Liver (tissue), 3 donors: ENCODE measurements around the gene EPB41L2.

Experiments used
- ATF3 ChIP-seq: IDR thresholded peaks from 2 replicates; pipeline ENCODE4 v1.6.1; 2016; ENCODE audit warnings: antibody characterized with exemption
- CTCF ChIP-seq: fragments of 150-350 bp; IDR thresholded peaks from 2 replicates; pipeline ENCODE4 v1.5.1; 2017; ENCODE audit warnings: improper control_type of control experiment, low read depth, low read length; ENCODE audit not compliant: missing input control
- FOXA2 ChIP-seq: IDR thresholded peaks from 2 replicates; pipeline ENCODE4 v1.6.1; 2016; ENCODE audit warnings: antibody characterized with exemption
- GABPA ChIP-seq, 2 donors: IDR thresholded peaks in 1 of 2; conservative IDR thresholded peaks in 1 of 2; 2 replicates each; pipeline ENCODE4 v1.6.1; 2016; ENCODE audit warnings: antibody characterized with exemption in 2 of 2, mild to moderate bottlenecking in 1 of 2, moderate library complexity in 1 of 2
- JUND ChIP-seq, 2 donors: IDR thresholded peaks; 2 replicates each; pipeline ENCODE4 v1.6.1; 2016; ENCODE audit warnings: antibody characterized with exemption in 2 of 2
- MAX ChIP-seq: IDR thresholded peaks from 2 replicates; pipeline ENCODE4 v1.6.1; 2016; ENCODE audit warnings: antibody characterized with exemption
- RAD21 ChIP-seq, 2 donors: IDR thresholded peaks; 2 replicates each; pipeline ENCODE4 v1.6.1; 2016; ENCODE audit warnings: antibody characterized with exemption in 2 of 2, mild to moderate bottlenecking in 2 of 2
- REST ChIP-seq: IDR thresholded peaks from 2 replicates; pipeline ENCODE4 v1.6.1; 2016; ENCODE audit warnings: antibody characterized with exemption, mild to moderate bottlenecking
- SP1 ChIP-seq: IDR thresholded peaks from 2 replicates; pipeline ENCODE4 v1.6.1; 2018; ENCODE audit warnings: antibody characterized with exemption, mild to moderate bottlenecking
- TAF1 ChIP-seq: conservative IDR thresholded peaks from 2 replicates; pipeline ENCODE4 v1.6.1; 2016; ENCODE audit warnings: antibody characterized with exemption, mild to moderate bottlenecking
- YY1 ChIP-seq: IDR thresholded peaks from 2 replicates; pipeline ENCODE4 v1.6.1; 2016; ENCODE audit warnings: antibody characterized with exemption, mild to moderate bottlenecking
- donor health status: healthy.
- donor health status: healthy.

- no peak for TF ChIP-seq CTCF
- TF ChIP-seq FOXA2: no peak
- TF ChIP-seq ATF3: no peak
- no peak for TF ChIP-seq REST
- TF ChIP-seq TAF1: no peak
- TF ChIP-seq RAD21 (IDR thresholded peaks at IDR 0.05): no peak
- TF ChIP-seq YY1: no peak
- no peak for TF ChIP-seq SP1
- no peak for TF ChIP-seq MAX
- TF ChIP-seq JUND (IDR thresholded peaks at IDR 0.05): no peak
- TF ChIP-seq GABPA (IDR thresholded peaks at IDR 0.05 in 1 of 2, conservative IDR thresholded peaks at IDR 0.05 in 1 of 2): no peak
Measured at GRCh38 chr6:131051341-131051740, 11.7 kb downstream of the EPB41L2 start.
